ENCODE results near the gene PTPRG. TPM values are rescaled to one million over a fixed set of nuclear protein-coding genes. Genes with fewer than 3 reads are reported as not detected.

PTPRG gene
- total and polyA plus RNA-seq, 2 of the 13 experiments (the other 11 are each of a cell fraction or from before 2014, with no cell fraction given): 8.0 to 25.3 TPM

- H3K27ac ChIP-seq (ENCODE audit: extremely low read length, insufficient read depth, low read length): no peak overlapping the region
- no peaks in the 10 kb centered on the region for H3K36me3 ChIP-seq (replicated peaks in 1 of 2; ENCODE audit: control insufficient read depth in 1 of 2, insufficient read depth in 2 of 2, low read length in 2 of 2)
- no peaks in the 10 kb centered on the region for H3K27me3 ChIP-seq (ENCODE audit: control insufficient read depth in 1 of 2, insufficient read depth in 2 of 2, low read length in 2 of 2)
- H3K9me3 ChIP-seq (ENCODE audit: low read length): no peaks in the 10 kb centered on the region
- H3K4me2 ChIP-seq (ENCODE audit: low read depth, low read length): no peak overlapping the region
- WGBS (ENCODE audit: low lambda C conversion rate): 83% methylated on average over 4 of the region's 4 CpGs
- peaks cover 3% of the 10 kb centered on the region for H3K79me2 ChIP-seq (ENCODE audit: insufficient read depth, low read length)
- H3K4me1 ChIP-seq (ENCODE audit: insufficient read depth, low read length): peaks cover 26% of the 10 kb centered on the region
- H4K20me1 ChIP-seq (ENCODE audit: insufficient read depth, low read length): no peaks in the 10 kb centered on the region
- TF ChIP-seq ZBED4 (CRISPR knock-in tag; IDR thresholded peaks at IDR 0.05; ENCODE audit: borderline replicate concordance) (no peak), RXRB (CRISPR knock-in tag; IDR thresholded peaks at IDR 0.05; ENCODE audit: borderline replicate concordance) (no peak)
- BruUV-seq (replicated peaks): no TSS peak
- intact Hi-C loops (cut with micrococcal nuclease; ENCODE audit: unreplicated experiment): no loop called here
- DNase-seq (ENCODE audit: low spot score): no peak
- no peak overlapping the region for H2AFZ ChIP-seq (ENCODE audit: low read length)
- in situ Hi-C loops (cut with HindIII; ENCODE audit: extremely low pct_ligation_motif_present, low pct_unique_long_range_greater_than_20kb): no loop called here
- no peak for FAIRE-seq
- ATAC-seq: no peak
- H3K4me3 ChIP-seq (replicated peaks in 1 of 3; ENCODE audit: insufficient read depth in 1 of 3, low read depth in 2 of 3, low read length in 3 of 3): no peak overlapping the region
- ChIA-PET POLR2A (no interaction called here), CTCF (ENCODE audit: low intra/inter-chr PET ratio, low total read pairs) (no interaction called here)
- no peak overlapping the region for H3K9ac ChIP-seq (ENCODE audit: insufficient read depth, low read depth, low read length)
Observed at GRCh38 chr3:61702453-61702852, 141.1 kb downstream of the PTPRG start.

- WGBS (ENCODE audit: low lambda C conversion rate): 81% methylated on average over 2 of the region's 2 CpGs
- Histone ChIP-seq H3K27ac (ENCODE audit: extremely low read length, insufficient read depth, low read length) (no peak overlapping the region), H3K36me3 (replicated peaks in 1 of 2; ENCODE audit: control insufficient read depth in 1 of 2, insufficient read depth in 2 of 2, low read length in 2 of 2) (no peaks in the 10 kb centered on the region), H2AFZ (ENCODE audit: low read length) (no peak overlapping the region), H3K9me3 (ENCODE audit: low read length) (no peaks in the 10 kb centered on the region), H3K79me2 (ENCODE audit: insufficient read depth, low read length) (peaks cover 7% of the 10 kb centered on the region), H3K4me2 (ENCODE audit: low read depth, low read length) (no peak overlapping the region), H3K27me3 (ENCODE audit: control insufficient read depth in 1 of 2, insufficient read depth in 2 of 2, low read length in 2 of 2) (no peaks in the 10 kb centered on the region), H3K4me1 (ENCODE audit: insufficient read depth, low read length) (peaks cover 27% of the 10 kb centered on the region), H4K20me1 (ENCODE audit: insufficient read depth, low read length) (no peaks in the 10 kb centered on the region), H3K9ac (ENCODE audit: insufficient read depth, low read depth, low read length) (no peak overlapping the region), H3K4me3 (replicated peaks in 1 of 3; ENCODE audit: insufficient read depth in 1 of 3, low read depth in 2 of 3, low read length in 3 of 3) (no peak overlapping the region)
- no peak for ATAC-seq
- in situ Hi-C loops (cut with HindIII; ENCODE audit: extremely low pct_ligation_motif_present, low pct_unique_long_range_greater_than_20kb) (no loop called here), intact Hi-C loops (cut with micrococcal nuclease; ENCODE audit: unreplicated experiment) (no loop called here)
- FAIRE-seq: no peak
- ChIA-PET CTCF (ENCODE audit: low intra/inter-chr PET ratio, low total read pairs) (no interaction called here), POLR2A (no interaction called here)
- DNase-seq (ENCODE audit: low spot score): no peak
- BruUV-seq (replicated peaks): no TSS peak
- TF ChIP-seq ATAD3A (CRISPR knock-in tag; IDR thresholded peaks at IDR 0.05): no peak
- TF ChIP-seq NCOA5 (CRISPR knock-in tag; IDR thresholded peaks at IDR 0.05): no peak
- TF ChIP-seq FLYWCH1 (CRISPR knock-in tag; IDR thresholded peaks at IDR 0.05): no peak
- TF ChIP-seq U2AF1 (optimal IDR thresholded peaks at IDR 0.05; ENCODE audit: low read depth, low read length): no peak
- no peak for TF ChIP-seq BRCA1 (CRISPR knock-in tag; IDR thresholded peaks at IDR 0.05)
- no peak for TF ChIP-seq RARG (CRISPR knock-in tag; IDR thresholded peaks at IDR 0.05; ENCODE audit: low read depth)
- TF ChIP-seq ZNF264 (CRISPR knock-in tag; IDR thresholded peaks at IDR 0.05): no peak
- TF ChIP-seq ZMYM4 (CRISPR knock-in tag; IDR thresholded peaks at IDR 0.05): no peak
- no peak for TF ChIP-seq ZNF468 (CRISPR knock-in tag; IDR thresholded peaks at IDR 0.05)
- TF ChIP-seq TP53 (CRISPR knock-in tag; conservative IDR thresholded peaks at IDR 0.05): no peak
- no peak for TF ChIP-seq PBX2 (CRISPR knock-in tag; IDR thresholded peaks at IDR 0.05)
- TF ChIP-seq KDM1A (CRISPR knock-in tag; IDR thresholded peaks at IDR 0.05): no peak
- no peak for TF ChIP-seq FOXK2 (IDR thresholded peaks at IDR 0.05)
- no peak for TF ChIP-seq HDAC1 (CRISPR knock-in tag; IDR thresholded peaks at IDR 0.05)
Observed at GRCh38 chr3:61704807-61705206, 143.4 kb downstream of the PTPRG start.

All from HepG2 (cell line).